ENCODE data around the gene KIAA1755.
"Not testable (repeated sequence)": the region's sequence is repeated elsewhere in the genome, so short reads cannot be mapped to it uniquely, and the experiment has no call there.

Gene KIAA1755

GRCh38 chr20:38290829-38291814 lies 30.6 kb upstream of the KIAA1755 start:
- peak; percentile 48 for DNase-seq (ENCODE audit: low spot score)

DNA sequence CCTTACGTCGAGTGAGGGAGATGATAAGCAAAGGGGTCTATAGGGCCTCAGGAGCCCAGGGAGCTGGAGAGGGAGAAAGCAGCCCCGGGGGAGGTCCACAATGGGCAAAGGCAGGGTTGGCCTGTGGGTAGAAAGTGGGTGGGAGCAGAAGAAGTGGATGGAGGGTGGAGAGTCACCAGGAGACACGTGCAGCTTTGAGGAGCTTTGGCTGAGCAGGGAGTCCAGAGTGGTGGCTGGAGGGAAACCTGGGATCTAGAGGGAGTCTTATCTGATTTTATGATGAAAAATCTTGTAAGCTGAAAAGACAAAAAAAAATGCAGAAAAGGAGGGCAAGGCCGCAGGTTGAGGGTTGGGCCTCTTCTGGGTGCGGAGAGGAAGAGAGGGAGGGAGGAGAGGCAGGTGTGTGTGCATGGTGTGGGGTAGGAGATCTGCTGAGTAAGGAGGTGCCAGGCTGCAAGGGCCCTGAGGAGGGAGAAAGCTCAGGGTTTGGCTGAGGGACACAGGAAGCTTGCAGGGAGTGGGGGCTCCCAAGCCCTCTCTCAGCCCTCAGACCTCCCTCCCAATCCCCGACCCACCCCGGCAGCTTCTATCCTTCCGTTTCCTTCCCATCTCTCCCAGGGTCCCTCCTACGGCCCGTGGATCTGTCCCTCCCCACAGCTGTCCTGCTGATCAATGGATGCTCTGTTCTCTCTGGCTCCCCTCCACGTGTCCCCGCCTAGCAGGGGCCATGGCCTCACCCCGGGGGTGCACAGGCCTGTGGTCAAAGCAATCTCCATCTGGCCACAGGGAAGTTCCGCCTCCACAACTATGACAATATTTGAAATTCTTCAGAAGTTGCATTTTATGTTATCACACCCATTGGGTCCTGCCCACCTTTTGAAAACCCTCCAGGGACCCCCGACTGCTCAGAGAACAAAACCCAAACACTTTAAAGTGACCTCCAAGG lies 26.3 kb upstream of the KIAA1755 start:
- no peak for DNase-seq (ENCODE audit: low spot score)

- no peak for DNase-seq (ENCODE audit: low spot score)
Measured at GRCh38 chr20:38284893-38285444, 24.4 kb upstream of the KIAA1755 start.

DNA sequence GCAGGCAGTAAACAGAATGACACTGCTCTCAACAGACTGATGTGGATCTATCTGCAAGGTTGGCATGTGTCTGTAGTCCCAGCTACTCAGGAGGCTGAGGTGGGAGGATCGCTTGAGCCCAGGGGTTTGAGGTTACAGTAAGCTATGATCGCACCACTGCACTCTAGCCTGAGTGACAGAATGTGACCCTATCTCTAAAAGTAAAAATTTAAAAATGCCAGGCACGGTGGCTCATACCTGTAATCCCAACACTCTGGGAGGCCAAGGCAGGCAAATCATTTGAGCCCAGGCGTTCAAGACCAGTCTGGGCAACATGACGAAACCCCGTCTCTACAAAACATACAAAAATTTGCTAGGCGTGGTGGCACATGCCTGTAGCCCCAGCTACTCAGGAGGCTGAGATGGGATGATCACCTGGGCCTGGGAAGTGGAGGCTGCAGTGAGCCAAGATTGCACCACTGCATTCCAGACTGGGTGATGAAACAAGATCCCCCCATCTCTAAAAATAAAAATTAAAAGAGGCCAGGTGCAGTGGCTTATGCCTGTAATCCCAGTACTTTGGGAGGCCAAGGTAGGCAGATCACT lies 23.6 kb upstream of the KIAA1755 start:
- not testable (repeated sequence) for DNase-seq (ENCODE audit: low spot score)

- no peak for DNase-seq (ENCODE audit: low spot score)
Measured at GRCh38 chr20:38283236-38283635, 22.7 kb upstream of the KIAA1755 start.

GRCh38 chr20:38281176-38281915 lies 20.8 kb upstream of the KIAA1755 start:
- DNase-seq (ENCODE audit: low spot score) = not testable (repeated sequence)

GRCh38 chr20:38278763-38279162 lies 18.2 kb upstream of the KIAA1755 start:
- DNase-seq (ENCODE audit: low spot score) = no peak

DNA sequence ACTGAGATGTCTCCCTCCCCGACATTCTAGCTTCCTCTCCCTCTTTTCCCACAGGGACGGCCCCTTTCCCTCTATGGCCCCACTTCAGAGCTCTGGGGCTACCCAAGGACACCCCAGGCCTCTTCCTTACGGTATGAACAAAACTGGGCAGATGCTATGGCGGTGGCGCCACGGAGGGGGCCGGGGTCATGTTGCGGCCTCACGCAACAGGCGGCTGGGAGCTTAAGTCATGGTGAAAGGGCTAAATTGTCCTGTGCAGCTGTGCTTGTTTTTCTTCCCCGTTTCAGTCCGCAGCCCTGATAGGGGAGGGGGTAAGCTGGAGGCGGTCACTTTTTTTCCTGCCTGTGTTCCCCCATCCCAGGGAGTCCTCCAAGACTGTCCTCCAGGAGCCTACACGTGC lies 17.6 kb upstream of the KIAA1755 start:
- DNase-seq (ENCODE audit: low spot score) = no peak

- no peak for DNase-seq (ENCODE audit: low spot score)
Measured at GRCh38 chr20:38277691-38278090, 17.2 kb upstream of the KIAA1755 start.

- no peak for DNase-seq (ENCODE audit: low spot score)
Measured at GRCh38 chr20:38277285-38277684, 16.8 kb upstream of the KIAA1755 start.

DNA sequence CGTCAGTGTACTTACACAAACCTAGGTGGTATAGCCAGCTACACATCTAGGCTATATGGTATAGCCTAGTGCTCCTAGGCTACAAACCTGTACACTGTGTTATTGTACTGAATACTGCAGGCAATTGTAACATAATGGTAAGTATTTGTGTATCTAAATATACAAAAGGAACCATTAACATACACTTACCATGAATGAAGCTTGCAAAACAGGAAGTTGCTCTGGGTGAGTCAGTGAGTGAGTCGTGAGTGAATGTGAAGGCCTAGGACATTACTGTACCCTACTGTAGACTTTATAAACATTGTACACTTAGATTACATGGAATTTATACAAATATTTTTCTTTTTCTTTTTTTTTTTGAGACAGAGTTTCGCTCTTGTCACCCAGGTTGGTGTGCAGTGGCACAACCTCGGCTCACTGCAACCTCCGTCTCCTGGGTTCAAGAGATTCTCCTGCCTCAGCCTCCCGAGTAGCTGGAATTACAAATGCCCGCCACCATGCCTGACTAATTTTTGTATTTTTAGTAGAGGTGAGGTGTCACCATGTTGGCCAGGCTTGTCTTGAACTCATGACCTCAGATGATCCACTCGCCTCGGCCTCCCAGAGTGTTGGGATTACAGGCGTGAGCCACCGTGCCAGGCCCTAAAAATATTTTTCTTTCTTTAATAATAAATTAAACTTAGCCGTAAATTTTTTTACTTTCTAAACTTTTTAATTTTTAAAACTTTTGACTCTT lies 15.4 kb upstream of the KIAA1755 start:
- peak; percentile 82 for DNase-seq (ENCODE audit: low spot score)

DNA sequence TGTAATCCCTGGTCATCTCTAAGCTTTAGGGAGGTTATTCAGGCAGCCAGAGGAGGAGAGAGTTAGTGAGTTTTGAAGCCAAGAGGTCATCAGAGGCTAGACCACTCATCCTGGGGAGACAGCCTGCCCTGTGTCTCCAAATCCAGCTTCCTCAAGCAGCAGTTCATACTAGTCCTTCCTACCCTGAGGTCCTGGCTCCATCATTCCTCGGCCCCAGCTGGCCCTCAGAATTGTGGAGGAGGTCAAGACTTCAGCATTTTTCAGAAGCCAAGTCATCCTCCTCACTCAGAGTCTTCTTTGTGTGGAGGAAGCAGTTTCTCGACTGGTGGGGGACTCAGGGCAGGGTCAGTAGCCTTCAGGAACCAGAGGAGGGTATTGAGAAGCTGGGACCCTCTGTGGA lies 12.4 kb upstream of the KIAA1755 start:
- DNase-seq (ENCODE audit: low spot score) = no peak

DNA sequence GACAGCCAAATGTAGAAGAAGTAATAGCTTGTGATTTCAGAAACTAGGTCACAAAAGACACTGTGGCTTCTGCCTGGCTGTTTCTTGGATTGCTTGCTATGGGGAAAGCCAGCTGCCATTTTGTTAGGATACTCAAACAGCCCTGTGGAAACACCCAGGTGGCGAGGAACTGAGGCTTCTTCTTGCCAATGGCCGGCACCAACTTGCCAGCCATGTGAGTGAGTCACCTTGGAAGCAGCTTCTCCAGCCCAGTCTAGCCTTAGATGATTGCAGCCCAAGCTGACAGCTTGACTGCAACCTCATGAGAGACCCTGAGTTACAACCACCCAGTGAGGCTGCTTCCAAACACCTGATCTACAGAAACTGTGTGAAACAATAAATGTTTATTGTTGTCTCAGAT lies 11.9 kb upstream of the KIAA1755 start:
- no peak for DNase-seq (ENCODE audit: low spot score)

GRCh38 chr20:38271608-38272120 lies 11.1 kb upstream of the KIAA1755 start:
- no peak for DNase-seq (ENCODE audit: low spot score)

DNA sequence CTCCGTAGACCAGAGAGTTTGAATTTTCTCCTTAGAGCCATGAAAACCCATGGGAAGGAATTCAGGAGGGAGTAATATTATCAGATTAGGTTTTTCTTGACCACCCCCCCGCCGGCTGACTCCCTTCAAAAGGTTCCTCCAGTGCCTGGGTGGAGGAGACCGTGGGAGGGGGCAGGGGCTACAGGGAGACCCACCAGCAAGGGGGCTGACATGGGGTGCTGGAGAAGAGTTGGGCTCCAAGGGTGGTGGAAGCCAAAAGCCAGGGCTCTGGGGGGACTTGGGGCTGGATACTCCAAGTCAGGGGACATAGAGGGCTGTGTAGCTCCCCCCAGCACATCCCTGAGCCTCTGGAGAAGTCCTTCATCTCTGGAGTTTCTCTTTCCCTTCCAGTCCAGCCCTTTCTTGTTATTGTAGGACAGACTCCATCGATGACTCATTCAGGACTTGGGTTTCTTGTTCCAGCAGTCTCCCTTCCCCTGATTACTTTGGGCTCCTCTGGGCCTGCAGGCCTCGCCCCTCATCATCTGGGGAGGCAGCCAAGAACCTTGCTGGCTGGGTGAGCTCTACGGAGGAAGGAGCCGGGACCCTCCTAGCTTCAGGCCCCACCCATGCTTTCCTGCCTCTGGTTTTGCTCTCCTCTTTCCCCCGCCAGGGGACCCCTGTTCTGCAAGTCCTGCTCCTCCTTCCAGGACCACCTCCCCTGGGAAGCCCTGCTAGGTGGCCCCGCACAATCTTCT lies 10.5 kb upstream of the KIAA1755 start:
- DNase-seq (ENCODE audit: low spot score) = peak; percentile 29

GRCh38 chr20:38269715-38270114 lies 9.2 kb upstream of the KIAA1755 start:
- no peak for DNase-seq (ENCODE audit: low spot score)

DNA sequence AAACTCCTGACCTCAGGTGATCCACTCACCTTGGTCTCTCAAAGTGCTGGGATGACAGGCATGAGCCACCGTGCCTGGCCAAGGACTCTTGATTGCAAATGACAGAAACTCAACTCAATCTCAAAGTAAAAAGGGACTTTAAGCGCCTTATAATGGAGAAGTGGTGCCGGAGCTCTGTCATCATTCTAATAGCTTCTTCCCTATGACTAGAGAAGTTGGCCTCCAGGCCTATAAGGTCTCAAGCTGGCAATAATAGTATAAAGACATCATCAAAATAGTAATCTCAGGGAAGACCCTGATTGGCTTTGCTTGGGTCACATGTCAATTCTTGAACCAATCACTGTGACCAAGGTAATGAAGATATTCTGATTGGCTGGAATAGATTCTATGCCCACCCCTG lies 8.5 kb upstream of the KIAA1755 start:
- DNase-seq (ENCODE audit: low spot score) = no peak

DNA sequence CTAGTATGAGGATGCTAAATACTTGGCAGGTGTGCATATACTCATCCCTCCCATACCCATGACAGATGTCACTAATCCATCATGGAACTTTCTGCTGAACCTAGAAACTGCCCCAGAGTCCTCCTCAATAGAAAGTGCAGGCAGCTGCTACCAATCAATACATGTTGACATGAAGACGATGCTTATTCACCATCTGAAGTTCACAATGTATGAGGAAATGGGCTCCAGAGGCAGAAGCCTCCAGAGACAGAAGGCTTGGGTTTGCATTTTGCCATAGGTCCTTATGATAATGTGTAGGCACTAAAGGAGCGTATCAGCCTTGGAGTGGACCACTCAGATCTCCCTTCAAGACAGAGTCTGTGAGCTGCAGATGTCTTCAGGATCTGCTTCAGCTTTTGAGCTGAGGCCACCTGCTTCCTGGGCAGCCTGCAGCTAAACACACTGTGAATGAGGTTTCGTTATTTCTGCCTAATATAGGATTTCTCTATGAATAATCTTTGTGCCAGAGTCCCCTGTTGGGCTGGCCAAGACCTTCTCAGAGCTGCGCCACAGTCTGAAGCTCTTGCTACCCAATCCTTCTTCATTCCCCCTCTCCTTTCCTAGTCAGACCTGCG lies 7.5 kb upstream of the KIAA1755 start:
- DNase-seq (ENCODE audit: low spot score) = no peak

DNA sequence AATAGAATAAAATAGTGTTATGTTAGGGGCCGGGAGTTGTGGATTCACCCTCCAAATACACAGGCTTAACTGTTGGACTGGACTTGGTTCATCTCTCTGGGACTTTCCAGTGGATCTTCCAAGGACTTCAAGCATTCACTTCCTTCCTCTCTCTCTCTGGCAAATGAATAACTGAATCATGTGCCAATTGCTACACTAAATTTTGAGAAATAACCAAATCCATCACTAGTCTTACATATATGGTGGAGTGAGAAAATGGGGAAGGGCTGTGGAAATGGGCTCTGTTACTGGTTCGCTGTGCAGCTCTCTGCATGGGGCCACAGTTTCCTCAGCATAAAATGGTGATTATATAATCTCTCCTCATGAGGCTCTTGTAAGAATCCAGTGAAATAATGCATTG lies 6.8 kb upstream of the KIAA1755 start:
- no peak for DNase-seq (ENCODE audit: low spot score)
